ENCODE data around the gene AQP5.

DNA sequence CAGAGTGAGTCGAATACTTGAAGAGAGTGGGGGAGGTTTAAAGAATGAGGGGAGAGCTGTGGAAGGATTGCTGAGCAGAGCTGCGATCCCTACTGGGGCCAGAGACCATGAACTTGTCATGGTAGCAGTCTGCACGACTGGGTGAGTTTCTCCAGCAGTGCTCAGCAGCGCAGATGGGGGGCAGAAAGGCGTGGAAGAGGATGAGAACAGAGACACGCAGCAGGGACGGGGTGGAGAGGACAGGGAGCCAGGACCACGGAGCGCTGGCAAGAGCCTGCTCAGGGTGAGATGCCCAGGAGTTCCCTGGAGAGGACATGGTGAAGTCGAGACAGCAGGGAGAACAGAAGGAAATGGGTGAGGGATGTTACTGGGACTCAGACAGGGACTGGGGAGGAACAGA, 9.0 kb downstream of the AQP5 start:
- TF ChIP-seq POLR2A (IDR thresholded peaks at IDR 0.05; ENCODE audit: low read length) = no peak
- TF ChIP-seq GATA1 (IDR thresholded peaks at IDR 0.05; ENCODE audit: low read depth, low read length) = no peak
